GM12878 (cell line): ENCODE measurements around the gene NDUFAB1. TPM values are rescaled to one million over a fixed set of nuclear protein-coding genes. Genes with fewer than 3 reads are reported as not detected.
A peak's percentile ranks its signal among the peaks of the same experiment; 100 is the strongest.

ENCODE experiments used
- ATAC-seq: fragments of 200-7000 bp; cut with Tn5 transposase; 3 replicates; pipeline ENCODE4 v1.9.1; 2020; ENCODE audit warnings: mild to moderate bottlenecking, moderate library complexity
- BruUV-seq: library from RNA; stranded (reverse); fragments of 400-500 nt; replicated peaks from 2 replicates; lab custom pipeline; 2021; lab: Mats Ljungman, UMichigan
- CTCF ChIA-PET: fragments of 300-600 bp; sonication (Branson Sonifier 250); formaldehyde crosslinking; extraction: SDS; loops from one replicate; lab custom pipeline; 2021; ENCODE audit warnings: inconsistent platforms; lab: Yijun Ruan, JAX
- POLR2A ChIA-PET: fragments of 350-600 bp; formaldehyde crosslinking; extraction: SDS; loops from one replicate; lab custom pipeline; 2021; ENCODE audit warnings: inconsistent platforms; lab: Charles Lee
- RAD21 ChIA-PET: fragments of 300-600 bp; sonication (Branson Sonifier 250); formaldehyde crosslinking; loops from one replicate; lab custom pipeline; 2023; ENCODE audit warnings: antibody characterized with exemption; ENCODE audit not compliant: unreplicated experiment; lab: Charles Lee
- SMC1A ChIA-PET: fragments of 300-600 bp; sonication (Branson Sonifier 250); formaldehyde crosslinking; loops from one replicate; lab custom pipeline; 2023; ENCODE audit not compliant: unreplicated experiment, uncharacterized antibody; lab: Charles Lee
- DNase-seq: peaks from one replicate; pipeline ENCODE4 v3.0.0-alpha.2; 2011; ENCODE audit warnings: low read depth, low spot score
- FAIRE-seq: peaks from 3 replicates; lab custom pipeline; 2011; peaks lifted over from hg19 to GRCh38; lab: Jason Lieb, UNC
- H2AFZ ChIP-seq: 2 replicates; pipeline ENCODE4 v1.6.0; 2011; ENCODE audit warnings: low read depth, low read length, control low read depth; ENCODE audit not compliant: control insufficient read depth
- H3K27ac ChIP-seq: 2 replicates; pipeline ENCODE4 v1.5.1; 2011; ENCODE audit warnings: control low read depth; ENCODE audit not compliant: control insufficient read depth, insufficient read depth
- H3K27me3 ChIP-seq, 2 experiments: replicated peaks in 1 of 2; 2 replicates each; pipeline versions ENCODE4 v1.6.0 to v1.6.1; 2011; ENCODE audit warnings: low read length in 1 of 2; ENCODE audit not compliant: control insufficient read depth in 2 of 2, insufficient read depth in 2 of 2
- H3K36me3 ChIP-seq, 2 experiments: 2 replicates each; pipeline ENCODE4 v1.5.1; 2011; ENCODE audit warnings: low read length in 1 of 2; ENCODE audit not compliant: control insufficient read depth in 2 of 2, insufficient read depth in 2 of 2
- H3K4me1 ChIP-seq: 2 replicates; pipeline ENCODE4 v1.6.1; 2011; ENCODE audit warnings: mild to moderate bottlenecking, low read length, moderate library complexity, mixed read lengths; ENCODE audit not compliant: control insufficient read depth, insufficient read depth
- H3K4me2 ChIP-seq: 2 replicates; pipeline ENCODE4 v1.6.0; 2011; ENCODE audit warnings: control low read depth; ENCODE audit not compliant: control insufficient read depth, insufficient read depth
- H3K4me3 ChIP-seq: fragments of 200-600 bp; sonication (generic); 2 replicates; pipeline ENCODE4 v1.5.1; 2016
- H3K79me2 ChIP-seq: 2 replicates; pipeline ENCODE4 v1.6.0; 2011; ENCODE audit warnings: low read length; ENCODE audit not compliant: control insufficient read depth, insufficient read depth
- H3K9ac ChIP-seq: 2 replicates; pipeline ENCODE4 v1.8.0; 2011; ENCODE audit warnings: low read length, control low read depth, mixed read lengths; ENCODE audit not compliant: control insufficient read depth, insufficient read depth
- H3K9me3 ChIP-seq: replicated peaks from 3 replicates; pipeline ENCODE4 v1.5.1; 2011; ENCODE audit warnings: mild to moderate bottlenecking, low read length; ENCODE audit not compliant: control insufficient read depth, insufficient read depth
- H4K20me1 ChIP-seq: 2 replicates; pipeline ENCODE4 v1.6.0; 2011; ENCODE audit not compliant: control insufficient read depth, insufficient read depth
- E4F1 ChIP-seq: fragments of 450-650 bp; IDR thresholded peaks from 2 replicates; pipeline ENCODE4 v1.6.1; 2018; ENCODE audit warnings: borderline replicate concordance, mild to moderate bottlenecking; ENCODE audit not compliant: partially characterized antibody
- SMAD5 ChIP-seq: IDR thresholded peaks from 2 replicates; pipeline ENCODE4 v1.6.1; 2016; ENCODE audit warnings: antibody characterized with exemption, low read depth
- ZBTB4 ChIP-seq: fragments of 450-650 bp; formaldehyde crosslinking; IDR thresholded peaks from 2 replicates; pipeline ENCODE4 v1.4.0; 2022; ENCODE audit warnings: mild to moderate bottlenecking, moderate library complexity
- ZNF274 ChIP-seq: IDR thresholded peaks from one replicate; pipeline ENCODE4 v1.8.0; 2011; ENCODE audit not compliant: insufficient read length, insufficient read depth
- WGBS: methylation state at CpG from one replicate; pipeline ENCODE4 v1.1.6; 2016; ENCODE audit warnings: low lambda C conversion rate; ENCODE audit not compliant: insufficient replicate concordance, insufficient coverage; ENCODE audit errors: missing lambda C conversion rate; 5-methylcytosine and 5-hydroxymethylcytosine counted together
- in situ Hi-C: fragments of 300-500 bp; cut with MboI; formaldehyde crosslinking; loops from 9 replicates; pipeline ENCODE4 v1.14.3; 2018; ENCODE audit warnings: mixed read lengths
- intact Hi-C: fragments of 100-400 bp; cut with micrococcal nuclease; formaldehyde crosslinking; loops from one replicate; pipeline ENCODE4 v1.14.2; 2022; ENCODE audit not compliant: unreplicated experiment
- polyA plus RNA-seq, 11 experiments: library from polyadenylated mRNA; depleted of rRNA in 4 of 11; unstranded in 6 of 11; stranded (reverse) in 5 of 11; fragments of >200 nt; fragmentation: Nextera tagmentation in 4 of 11; fragmentation: Illumina TruSeq in 1 of 11; extraction: Ambion mirVana in 4 of 11; extraction: Trizol in 1 of 11; gene quantifications; 1 replicate in 1 of 11; 2 replicates in 10 of 11; pipeline versions ENCODE4 v1.2.1 to v1.2.3, GENCODE V29; 2011 to 2016; ENCODE audit warnings: inconsistent platforms in 2 of 11, missing spikeins in 2 of 11, low read depth in 1 of 11
- total RNA-seq, 4 experiments: library from RNA; depleted of rRNA in 3 of 4; stranded (reverse); fragments of >200 nt in 3 of 4; fragmentation: Illumina TruSeq in 1 of 4; extraction: Trizol in 1 of 4; gene quantifications; 2 replicates each; pipeline versions ENCODE4 v1.2.1 to v1.2.3, GENCODE V29; 2013 to 2021

NDUFAB1 gene
- total and polyA plus RNA-seq, 10 of the 15 experiments (the other 5 are each of a cell fraction or from before 2014, with no cell fraction given): 79.9 to 584 (median 231) TPM

GRCh38 chr16:23537390-23537789 is 58.7 kb downstream of the NDUFAB1 start:
- no peak overlapping the region for H2AFZ ChIP-seq
- no peak overlapping the region for H3K27ac ChIP-seq
- ChIA-PET POLR2A (interaction anchor here (0.5 to 0.6 kb wide), 2 partner anchors 22 to 246 kb away, joined by 3 to 4 read pairs; no protein-coding TSS in a partner anchor), SMC1A (interaction anchor here (1.2 kb wide), 1 partner anchor 8 kb away, joined by 4 read pairs; no protein-coding TSS in a partner anchor), CTCF (interaction anchor here (0.7 to 2.5 kb wide), 2 partner anchors 11 to 59 kb away, joined by 3 to 6 read pairs; partner anchors contain the start of gene NDUFAB1), RAD21 (no interaction called here)
- H4K20me1 ChIP-seq: no peaks in the 10 kb centered on the region
- no peak for DNase-seq
- no peak overlapping the region for H3K4me2 ChIP-seq
- in situ Hi-C loops (no loop called here), intact Hi-C loops (no loop called here)
- peaks cover 20 to 30% of the 10 kb centered on the region in 2 experiments for H3K36me3 ChIP-seq
- no peaks in the 10 kb centered on the region for H3K9me3 ChIP-seq
- TF ChIP-seq SMAD5: no peak
- TF ChIP-seq ZNF274: no peak
- peak; percentile 32 for TF ChIP-seq E4F1
- TF ChIP-seq ZBTB4 (CRISPR knock-in tag): no peak
- H3K79me2 ChIP-seq: no peaks in the 10 kb centered on the region
- ATAC-seq: no peak
- H3K9ac ChIP-seq: no peak overlapping the region
- no peak for FAIRE-seq
- no TSS peak for BruUV-seq
- H3K4me1 ChIP-seq: no peaks in the 10 kb centered on the region
- H3K27me3 ChIP-seq: no peaks in the 10 kb centered on the region
- 80% methylated on average over 3 of the region's 3 CpGs for WGBS
- no peak overlapping the region for H3K4me3 ChIP-seq
